GM18858 (cell line): Measurements from ENCODE around the gene ADD2.
"Not testable (repeated sequence)": the region's sequence is repeated elsewhere in the genome, so short reads cannot be mapped to it uniquely, and the experiment has no call there.

Experiments used
- ATAC-seq: cut with Tn5 transposase; IDR thresholded peaks from one replicate; pipeline ENCODE4 v1.9.1; 2021; ENCODE audit not compliant: unreplicated experiment

Gene ADD2

DNA sequence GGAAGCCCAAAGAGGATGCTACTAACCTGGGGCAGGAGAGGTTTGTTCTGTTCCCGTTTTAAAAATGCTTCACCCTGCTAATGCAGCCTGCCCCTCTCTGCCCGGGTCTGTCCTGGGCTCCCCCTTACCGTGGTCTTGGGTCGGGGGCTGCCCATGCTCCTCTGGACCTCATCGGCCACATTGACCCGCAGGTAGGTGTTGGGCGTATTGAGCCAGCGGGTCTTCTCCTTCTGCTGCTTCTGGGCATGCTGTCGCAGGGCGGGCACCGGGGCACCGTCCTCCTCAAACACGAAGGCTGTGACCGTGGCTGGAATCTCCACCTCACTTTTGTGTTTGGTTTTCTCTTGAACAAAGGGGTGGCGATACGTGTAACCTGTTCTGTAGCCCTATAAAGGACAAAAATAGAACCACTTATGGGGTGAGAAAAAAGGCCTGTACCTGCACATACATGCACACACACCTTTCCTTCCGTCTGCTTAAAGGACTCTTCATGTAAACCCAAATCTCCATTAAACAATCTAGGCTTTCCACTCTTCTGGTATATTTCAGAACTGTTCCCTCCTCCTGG lies 89.3 kb downstream of the ADD2 start:
- no peak for ATAC-seq

DNA sequence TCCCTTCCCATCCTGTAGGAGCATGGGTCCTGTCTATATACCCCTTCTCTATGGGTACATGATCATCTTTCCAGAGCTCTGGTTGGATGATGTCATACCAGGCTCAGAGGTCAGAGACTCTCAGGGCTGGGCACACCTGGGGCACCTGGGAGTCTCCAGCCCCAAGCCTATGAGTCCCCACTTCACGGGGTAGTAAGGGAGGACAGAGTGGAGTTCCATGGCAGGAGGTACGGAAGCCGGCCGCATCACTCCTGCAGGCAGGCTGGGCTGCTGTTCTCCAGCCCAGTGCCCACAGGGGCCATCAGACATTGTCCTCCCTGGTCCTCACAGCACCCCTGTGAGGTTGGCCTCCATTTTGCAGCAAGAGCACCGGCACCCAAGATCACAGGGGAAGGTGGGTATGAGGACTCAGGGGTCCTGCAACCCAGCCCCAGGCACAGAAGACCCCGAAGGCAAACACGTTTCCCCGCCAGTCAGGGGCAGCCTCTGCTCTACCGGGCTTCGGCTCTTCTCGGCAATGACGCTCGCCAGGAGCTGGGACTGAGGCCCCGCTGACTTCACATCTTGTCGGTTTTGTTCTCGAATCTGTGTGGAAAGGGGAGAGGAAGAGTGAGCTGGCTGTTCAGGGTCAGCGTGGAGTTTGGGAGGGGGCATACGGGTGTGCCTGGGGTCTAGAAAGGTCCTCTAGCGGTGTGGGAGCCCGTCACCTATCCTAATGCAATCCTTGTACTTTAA lies 91.5 kb downstream of the ADD2 start:
- no peak for ATAC-seq

DNA sequence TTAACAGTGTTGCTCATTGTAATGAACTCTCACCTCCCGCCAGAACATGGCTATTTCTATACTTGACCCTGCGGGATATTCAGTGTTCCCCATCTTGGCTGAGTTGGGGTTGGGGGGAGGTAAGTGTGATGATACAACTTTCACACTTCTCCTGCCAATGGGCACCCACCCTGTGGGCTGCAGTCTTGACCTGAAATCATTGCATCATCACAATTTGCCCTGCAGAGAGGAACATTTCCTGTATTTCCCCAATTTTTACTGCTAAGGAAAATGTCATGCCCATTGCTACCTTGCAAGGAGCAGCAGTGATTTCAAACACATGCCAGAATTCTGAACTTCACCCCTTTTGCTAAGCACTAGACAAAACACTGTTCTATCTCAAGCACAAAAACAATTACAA lies 92.1 kb downstream of the ADD2 start:
- ATAC-seq, result no peak

DNA sequence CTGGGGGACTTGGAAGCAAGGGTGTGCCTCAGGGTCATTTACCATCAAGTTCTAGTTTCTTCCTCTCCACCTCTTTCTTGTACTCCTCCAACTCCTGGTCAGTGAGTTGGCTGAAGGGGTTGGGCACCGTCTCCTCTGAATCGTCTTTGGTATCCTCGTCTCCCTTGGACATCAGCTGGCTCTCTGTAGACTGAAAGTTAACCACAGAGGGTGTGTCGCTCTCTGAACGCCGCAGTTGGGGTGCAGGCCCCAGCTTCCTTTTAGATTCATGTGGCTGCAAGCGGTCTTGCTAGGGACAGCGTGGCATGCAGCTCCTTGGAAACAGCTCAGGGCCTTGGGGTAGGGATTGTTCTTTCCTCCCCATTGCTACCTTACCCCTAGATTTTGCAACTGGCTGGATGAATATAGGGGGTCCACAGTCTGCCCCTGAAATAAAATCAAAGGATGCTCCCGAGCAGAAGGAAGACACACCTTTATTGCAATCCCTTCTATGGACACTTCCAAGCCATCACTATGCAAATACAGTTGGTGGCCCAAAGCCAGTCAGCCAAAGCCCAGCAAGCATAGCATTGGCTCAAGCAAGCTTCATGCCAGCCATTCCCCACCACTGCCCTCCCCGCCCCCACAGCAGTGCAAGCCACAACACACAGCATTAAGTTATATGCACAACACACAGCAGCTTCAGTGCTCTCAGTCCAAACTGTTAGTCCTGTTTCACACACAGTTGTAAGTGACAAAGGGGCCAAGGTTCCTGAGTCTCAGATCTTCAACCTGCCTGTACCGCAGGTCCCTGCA lies 93.2 kb downstream of the ADD2 start:
- ATAC-seq, result no peak

DNA sequence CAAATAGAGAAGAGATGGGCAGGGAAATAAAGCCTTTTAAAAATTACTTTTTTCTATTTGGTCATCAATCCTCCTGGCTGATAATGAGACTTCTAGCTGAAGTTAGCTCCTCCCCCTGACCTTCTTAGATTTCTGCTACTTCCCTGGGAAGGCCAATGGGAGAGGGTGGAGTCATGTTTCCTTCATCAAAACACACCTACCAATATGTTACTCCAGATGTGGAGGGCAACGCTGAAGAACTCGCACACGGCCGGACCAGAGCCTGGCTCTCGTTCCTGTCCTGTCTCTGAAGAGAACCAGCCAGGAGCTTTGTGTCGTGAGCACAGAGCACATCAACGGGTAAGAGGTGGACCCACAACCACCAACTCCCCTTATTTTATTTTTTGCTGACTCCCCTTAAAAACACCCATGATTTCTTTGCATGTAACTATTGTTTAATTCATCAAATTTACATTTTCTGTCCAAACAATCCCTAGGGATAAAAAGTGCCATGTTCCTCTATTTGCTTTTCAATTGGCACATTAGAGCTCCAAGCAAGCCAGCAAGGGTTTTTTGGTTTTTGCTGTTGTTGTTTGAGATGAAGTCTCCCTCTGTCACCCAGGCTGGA lies 94.9 kb downstream of the ADD2 start:
- ATAC-seq, result no peak

DNA sequence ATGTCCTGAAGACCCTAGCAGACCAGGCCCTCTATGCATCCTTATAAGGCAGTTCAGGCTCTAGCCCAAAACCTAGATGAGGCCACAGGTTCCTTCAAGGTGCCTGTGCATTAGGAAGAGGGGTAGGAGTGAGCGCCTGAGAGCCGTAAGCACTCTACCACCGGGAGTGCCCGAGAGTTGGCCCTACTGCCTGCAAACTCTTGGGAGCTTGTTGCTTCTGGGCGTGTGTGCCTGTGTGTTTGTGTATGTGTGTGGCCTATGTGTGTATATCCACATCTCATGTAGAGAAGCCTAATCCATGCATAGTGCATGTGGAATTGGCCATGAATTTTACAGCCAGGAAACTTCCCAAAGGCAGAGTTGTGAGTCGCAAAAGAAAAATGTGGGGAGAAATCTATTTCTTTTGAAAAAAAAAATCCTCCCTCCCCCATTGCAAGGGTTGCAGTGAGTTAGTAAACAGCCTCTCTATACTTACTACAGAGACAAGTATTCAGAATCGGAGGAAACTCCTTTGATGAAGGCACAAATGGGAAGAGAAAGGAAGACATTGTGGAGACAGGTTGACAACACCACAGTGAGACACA lies 96.8 kb downstream of the ADD2 start:
- ATAC-seq, result no peak

DNA sequence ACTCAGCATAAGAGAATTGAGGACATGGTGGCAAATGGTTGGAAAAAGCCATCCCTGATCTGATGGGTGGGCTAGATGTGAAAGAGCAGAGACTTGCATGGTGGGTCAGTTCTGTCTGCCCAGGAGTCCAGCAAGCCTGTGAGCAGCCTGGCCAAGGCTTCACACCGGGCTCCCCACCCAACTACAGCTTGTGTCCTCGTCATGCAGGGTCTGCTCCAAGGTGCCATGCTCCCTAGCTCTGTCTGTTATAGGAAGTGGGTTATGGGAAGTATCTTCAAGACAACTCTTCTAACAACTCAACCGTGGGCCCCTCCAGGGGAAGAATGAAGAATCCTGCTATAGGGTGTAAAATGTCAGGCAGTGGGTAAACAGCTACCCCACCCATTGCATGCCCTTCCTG lies 97.4 kb downstream of the ADD2 start:
- ATAC-seq, result no peak

DNA sequence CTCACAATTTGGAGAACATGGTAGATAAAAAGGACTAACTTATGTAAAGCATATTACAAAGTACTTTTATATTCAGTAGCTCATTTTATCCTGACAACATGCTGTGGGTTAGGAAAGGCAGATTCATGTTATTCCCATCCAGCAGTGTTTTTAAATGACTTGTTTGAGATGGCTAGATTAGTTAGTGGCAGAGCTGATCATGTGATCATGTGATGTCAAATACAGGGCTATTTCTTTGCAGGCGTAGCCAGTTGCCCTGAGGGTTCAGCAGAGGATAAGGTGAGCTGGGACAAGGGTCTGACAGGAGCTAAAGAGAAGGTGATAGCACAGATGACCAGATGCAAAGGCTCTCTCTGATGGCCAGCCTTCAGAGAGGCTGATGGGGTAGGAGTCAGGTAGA lies 97.8 kb downstream of the ADD2 start:
- ATAC-seq, result no peak

DNA sequence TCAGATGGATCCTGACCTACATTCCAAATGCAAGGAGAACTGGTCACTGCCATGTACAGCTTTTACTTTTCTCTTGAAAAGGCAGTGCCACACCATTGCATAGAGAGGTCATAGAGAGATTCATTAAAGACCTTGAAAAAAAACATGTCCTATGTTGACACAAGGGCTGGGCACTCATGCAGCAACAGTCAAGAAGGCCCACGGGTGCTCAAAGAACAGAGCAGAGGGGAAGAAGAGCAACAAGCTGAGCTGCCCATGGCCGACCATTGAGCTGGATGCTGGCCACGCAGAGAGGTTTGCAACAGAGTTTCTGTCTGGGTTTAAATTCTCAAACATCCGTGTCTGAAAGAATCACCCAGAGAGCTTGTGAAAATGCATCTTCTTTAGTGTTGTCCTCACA lies 99.1 kb downstream of the ADD2 start:
- no peak for ATAC-seq

DNA sequence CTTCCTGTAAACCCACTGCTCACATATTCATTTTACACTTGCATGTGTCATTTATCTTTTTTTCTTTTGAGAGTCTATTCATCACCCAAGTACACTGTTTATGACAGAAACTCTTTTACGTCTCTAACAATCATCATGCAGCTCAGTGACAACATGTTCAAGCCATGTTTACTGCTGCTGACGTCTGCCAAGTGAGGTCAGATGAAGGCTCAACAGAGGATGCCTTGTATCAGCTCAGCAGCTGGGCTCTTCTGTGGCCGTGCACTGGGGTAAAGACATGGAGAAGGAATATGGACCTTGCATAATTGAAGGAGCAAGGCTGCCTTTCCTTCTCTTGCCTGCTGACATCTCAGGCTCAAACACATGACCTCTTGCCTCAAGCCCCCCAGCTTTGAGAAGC lies 99.6 kb downstream of the ADD2 start:
- ATAC-seq, result no peak

DNA sequence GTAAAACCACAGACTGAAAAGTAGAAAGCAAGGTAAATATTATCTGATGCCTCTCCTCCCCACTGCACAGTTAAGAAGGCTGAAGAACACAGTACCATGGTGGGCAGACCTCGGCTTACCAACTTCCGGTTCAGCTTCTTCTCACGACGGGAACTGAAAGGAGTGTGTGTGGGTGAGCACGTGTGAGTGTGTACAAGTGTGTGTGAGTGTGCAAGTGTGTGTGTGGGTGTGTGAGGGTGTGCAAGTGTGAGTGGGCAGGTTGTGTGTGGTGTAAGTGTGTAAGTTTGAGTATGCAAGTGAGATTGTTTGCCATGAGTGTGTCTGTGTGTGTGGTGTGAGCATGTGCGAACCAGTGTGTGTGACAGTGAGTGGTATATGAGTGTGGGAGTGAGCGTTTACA lies 103.5 kb downstream of the ADD2 start:
- ATAC-seq, result no peak

DNA sequence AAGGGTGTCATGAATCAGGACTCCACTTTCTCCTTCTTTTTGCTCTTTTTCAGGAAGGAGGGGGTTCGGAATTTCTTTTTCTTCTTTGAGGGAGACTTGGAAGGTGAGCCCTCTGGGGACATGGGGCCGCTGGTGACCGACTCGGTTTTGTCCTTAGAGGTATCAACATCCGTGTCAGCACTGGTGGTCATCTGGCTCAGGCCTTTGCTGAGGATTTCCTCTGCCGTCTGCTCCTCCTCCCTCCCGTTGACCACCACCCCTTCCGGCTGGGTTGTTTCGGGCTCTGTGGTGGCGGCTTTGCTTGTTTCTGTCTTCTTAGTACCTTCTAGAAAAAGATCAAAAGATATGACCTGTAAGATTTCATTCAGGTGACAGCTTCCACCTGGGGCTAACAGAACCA lies 104.6 kb downstream of the ADD2 start:
- no peak for ATAC-seq

DNA sequence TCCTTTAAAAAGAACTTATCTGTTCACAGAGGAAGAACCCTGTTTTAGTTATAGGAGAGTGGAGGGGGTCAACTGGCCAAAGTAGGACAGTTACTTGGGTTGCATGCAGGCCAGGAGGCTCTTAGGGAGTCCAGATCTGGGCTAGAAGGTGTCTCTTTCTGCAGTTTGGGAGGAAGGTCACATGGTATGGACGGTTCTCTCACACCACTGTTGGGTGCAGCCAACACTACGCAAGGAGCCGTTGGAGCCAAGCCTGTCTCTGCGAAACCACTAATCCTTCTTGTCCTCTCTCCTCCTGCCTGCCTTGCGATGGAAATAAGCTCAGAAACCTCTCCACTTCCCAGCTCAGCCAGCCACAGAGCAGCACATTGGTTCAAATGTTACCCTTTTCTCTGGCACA lies 108.4 kb downstream of the ADD2 start:
- no peak for ATAC-seq

DNA sequence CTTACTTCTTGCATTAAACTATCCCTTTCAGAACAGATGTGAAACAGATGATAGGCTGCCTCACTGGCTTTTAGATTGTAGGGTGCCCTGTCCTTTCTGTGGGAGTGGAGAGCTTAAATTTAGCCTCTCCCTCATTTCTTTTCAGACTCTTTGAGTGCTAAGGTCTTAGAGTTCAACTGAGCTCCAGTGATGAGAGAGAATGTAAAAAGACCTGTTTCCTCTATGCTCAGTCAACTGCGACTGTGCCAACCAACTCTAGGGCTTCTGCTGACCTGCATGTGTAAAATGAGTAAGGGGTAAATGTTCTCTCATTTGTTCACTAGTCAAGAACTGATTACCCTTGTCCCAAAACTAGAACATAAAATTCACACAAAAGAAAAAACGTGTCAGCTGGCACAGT lies 109.5 kb downstream of the ADD2 start:
- no peak for ATAC-seq

DNA sequence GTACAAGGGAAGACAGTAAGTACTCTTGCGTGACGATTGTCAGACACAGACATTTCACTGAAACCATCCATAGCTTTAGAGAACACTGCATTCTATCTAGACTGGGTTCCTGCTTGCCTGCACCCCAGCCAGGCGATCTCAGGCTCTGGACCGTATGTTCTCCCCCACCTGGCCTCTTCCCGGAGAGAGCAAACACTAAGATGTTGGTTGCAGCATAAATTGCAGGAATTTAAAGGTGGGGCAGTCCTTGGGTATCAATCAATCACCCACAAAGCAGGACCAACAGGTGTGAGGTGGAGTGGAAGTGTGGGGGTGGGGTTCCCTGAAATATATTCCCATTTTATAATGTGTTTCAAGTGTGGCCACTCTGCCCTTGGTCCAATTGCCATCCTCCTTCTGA lies 110.8 kb downstream of the ADD2 start:
- ATAC-seq, result no peak

DNA sequence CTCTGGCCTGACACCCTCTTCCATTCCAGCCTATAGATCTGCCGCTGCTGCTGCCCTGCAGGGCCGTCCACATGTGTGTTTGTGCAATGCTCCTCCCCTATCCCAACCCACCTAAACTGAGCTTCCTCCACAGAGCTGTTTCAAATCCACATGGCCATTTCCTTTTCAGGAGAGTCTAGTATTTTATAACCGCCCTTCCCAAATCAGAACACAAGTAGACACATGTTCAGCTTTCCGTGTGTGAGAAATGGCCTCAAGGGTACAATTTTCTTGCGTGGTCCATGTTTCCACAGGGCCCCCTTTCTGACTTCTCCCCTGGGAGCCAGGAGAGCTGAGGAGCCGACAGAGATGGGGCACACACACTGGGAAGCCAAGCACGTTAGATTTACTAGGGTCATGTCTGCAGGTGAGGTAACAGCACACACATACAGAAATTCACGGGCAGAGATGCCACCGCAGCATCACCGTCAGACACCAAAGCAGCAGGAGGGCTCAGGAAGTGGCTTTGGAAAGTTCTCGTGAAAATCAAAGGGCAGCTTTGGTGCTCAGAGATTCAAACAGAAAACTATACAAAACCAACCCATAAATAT lies 111.5 kb downstream of the ADD2 start:
- no peak for ATAC-seq

DNA sequence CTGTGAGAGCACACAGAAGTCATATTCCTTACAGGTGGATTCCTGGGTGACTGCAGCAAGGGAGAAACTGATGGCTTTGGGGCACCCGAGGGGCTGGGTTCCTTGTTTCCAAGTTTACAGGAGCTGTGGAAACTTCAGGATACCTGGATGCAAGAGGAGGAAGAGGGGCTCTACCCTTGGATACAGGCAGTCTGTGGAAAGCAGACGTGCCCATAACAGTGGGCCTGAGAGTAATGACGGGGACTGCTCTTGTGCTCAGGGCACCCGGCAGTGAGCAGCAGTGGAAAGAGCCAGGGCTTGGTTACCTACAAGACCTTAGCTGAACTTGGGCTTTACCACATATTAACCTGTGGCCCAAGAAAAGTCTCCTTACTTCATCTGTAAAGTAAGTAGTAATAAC lies 112.2 kb downstream of the ADD2 start:
- no peak for ATAC-seq

DNA sequence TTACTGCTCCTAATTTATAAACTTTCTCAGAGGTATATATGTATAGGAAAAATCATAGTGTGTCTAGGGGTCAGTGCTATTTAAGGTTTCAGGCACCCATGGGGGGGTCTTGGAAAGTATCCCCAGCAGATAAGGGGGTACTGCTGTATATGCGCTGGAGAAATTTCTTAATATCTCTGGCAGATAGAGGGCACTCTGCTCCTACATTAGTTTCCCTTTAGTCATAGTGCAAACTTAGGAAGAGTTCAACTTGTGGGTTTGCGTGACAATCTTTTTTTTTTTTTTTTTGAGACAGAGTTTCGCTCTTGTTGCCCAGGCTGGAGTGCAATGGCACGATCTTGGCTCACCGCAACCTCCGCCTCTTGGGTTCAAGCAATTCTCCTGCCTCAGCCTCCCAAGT lies 112.8 kb downstream of the ADD2 start:
- not testable (repeated sequence) for ATAC-seq

DNA sequence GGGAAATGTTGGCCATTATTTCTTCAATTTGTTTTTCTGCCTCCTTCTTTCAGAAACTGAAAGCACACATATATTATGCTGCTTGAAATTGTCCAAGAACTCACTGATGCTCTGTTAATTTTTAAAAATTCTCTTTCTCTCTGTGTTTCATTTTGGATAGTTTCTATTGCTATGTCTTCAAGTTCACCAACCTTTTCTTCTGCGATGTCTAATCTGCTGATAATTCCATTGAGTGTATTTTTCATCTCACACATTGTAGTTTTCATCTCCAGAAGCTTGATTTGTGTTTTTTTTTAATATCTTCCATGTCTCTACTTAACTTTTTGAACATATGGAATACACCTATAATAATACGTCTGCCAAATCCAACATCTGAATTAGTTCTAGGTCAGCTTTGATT lies 116.3 kb downstream of the ADD2 start:
- ATAC-seq, result no peak

DNA sequence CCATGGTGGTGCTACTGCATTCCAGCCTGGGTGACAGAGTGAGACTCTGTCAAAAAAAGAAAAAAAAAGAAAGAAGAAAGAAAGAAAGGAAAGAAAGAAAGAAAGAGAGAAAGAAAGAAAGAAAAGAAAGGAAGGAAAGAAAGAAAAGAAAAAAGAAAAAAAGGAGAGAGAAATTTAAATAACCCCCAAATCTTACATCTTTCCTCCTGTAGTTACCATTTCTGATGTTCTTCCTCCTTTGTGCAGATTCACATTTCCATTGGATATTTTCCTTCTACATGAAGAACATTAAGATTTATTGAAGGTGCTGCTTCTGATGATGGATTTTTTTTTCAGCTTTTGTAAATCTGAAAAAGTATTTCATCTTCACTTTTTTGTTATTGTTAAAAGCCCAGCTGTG lies 117.0 kb downstream of the ADD2 start:
- no peak for ATAC-seq

DNA sequence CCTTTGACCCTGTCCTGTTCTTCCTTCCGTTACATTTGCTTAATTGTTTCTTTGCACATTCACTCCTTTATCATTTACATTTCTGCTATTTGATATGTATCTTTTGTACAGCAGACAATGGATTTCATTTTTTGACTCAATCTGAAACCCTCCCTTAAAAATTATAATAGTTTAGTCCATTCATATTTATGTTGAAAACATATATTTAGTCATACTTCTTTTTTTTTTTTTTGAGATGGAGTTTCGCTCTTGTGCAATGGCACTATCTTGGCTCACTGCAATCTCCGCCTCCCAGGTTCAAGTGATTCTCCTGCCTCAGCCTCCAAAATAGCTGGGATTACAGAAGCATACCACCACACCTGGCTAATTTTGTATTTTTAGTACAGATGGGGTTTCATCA lies 119.0 kb downstream of the ADD2 start:
- ATAC-seq, result no peak
